CD4-positive, alpha-beta memory T cell (primary cell): ENCODE data around the gene RARRES1. TPM values are rescaled to one million over a fixed set of nuclear protein-coding genes. Genes with fewer than 3 reads are reported as not detected.
A peak's percentile ranks its signal among the peaks of the same experiment; 100 is the strongest.

ENCODE experiments used
- CTCF ChIA-PET: fragments of 350-600 bp; sonication (Branson Sonifier 250); formaldehyde crosslinking; loops from one replicate; lab custom pipeline; 2021; ENCODE audit warnings: inconsistent platforms; ENCODE audit not compliant: partially characterized antibody; lab: Charles Lee
- POLR2A ChIA-PET: fragments of 350-600 bp; sonication (Branson Sonifier 250); formaldehyde crosslinking; loops from one replicate; lab custom pipeline; 2021; ENCODE audit not compliant: partially characterized antibody; lab: Charles Lee
- DNase-seq, 5 donors: peaks; one replicate each; pipeline versions ENCODE4 v3.0.0 to v3.0.0-alpha.2; 2020 to 2022; ENCODE audit warnings: mixed read lengths in 1 of 5
- H3K27ac ChIP-seq: one replicate; pipeline ENCODE4 v1.7.0; 2013; ENCODE audit warnings: low read depth, low read length
- H3K27me3 ChIP-seq: 2 replicates; pipeline ENCODE4 v1.7.0; 2013; ENCODE audit warnings: mild to moderate bottlenecking, low read length, moderate library complexity; ENCODE audit not compliant: insufficient read depth
- H3K36me3 ChIP-seq: 2 replicates; pipeline ENCODE4 v1.7.0; 2013; ENCODE audit warnings: mild to moderate bottlenecking, low read length, moderate library complexity; ENCODE audit not compliant: insufficient read depth
- H3K4me1 ChIP-seq: 2 replicates; pipeline ENCODE4 v1.7.0; 2013; ENCODE audit warnings: mild to moderate bottlenecking, low read length, moderate library complexity; ENCODE audit not compliant: insufficient read depth
- H3K4me3 ChIP-seq, 2 donors: one replicate each; pipeline ENCODE4 v1.7.0; 2013; ENCODE audit warnings: low read length in 2 of 2, mild to moderate bottlenecking in 1 of 2
- H3K9me3 ChIP-seq, 2 donors: one replicate each; pipeline ENCODE4 v1.7.0; 2013; ENCODE audit warnings: low read length in 2 of 2, control low read depth in 1 of 2; ENCODE audit not compliant: control insufficient read depth in 1 of 2
- H3K27ac Mint-ChIP-seq, 7 donors: one replicate each; pipeline ENCODE4 v1.8.0; 2020 to 2021; ENCODE audit warnings: mixed read lengths in 7 of 7, mild to moderate bottlenecking in 6 of 7, inconsistent platforms in 3 of 7, moderate library complexity in 3 of 7
- H3K27me3 Mint-ChIP-seq, 2 donors: one replicate each; pipeline ENCODE4 v1.8.0; 2020 to 2021; ENCODE audit warnings: mixed read lengths in 2 of 2
- H3K36me3 Mint-ChIP-seq, 2 donors: one replicate each; pipeline ENCODE4 v1.8.0; 2020 to 2021; ENCODE audit warnings: mixed read lengths in 2 of 2, inconsistent platforms in 1 of 2, mild to moderate bottlenecking in 1 of 2
- H3K4me1 Mint-ChIP-seq, 4 donors: one replicate each; pipeline ENCODE4 v1.8.0; 2020 to 2021; ENCODE audit warnings: mixed read lengths in 4 of 4, mild to moderate bottlenecking in 1 of 4
- H3K4me3 Mint-ChIP-seq, 8 donors: one replicate each; pipeline ENCODE4 v1.8.0; 2020 to 2021; ENCODE audit warnings: mixed read lengths in 8 of 8, mild to moderate bottlenecking in 7 of 8, moderate library complexity in 6 of 8, inconsistent platforms in 3 of 8
- H3K9me3 Mint-ChIP-seq, 8 donors: one replicate each; pipeline ENCODE4 v1.8.0; 2020 to 2021; ENCODE audit warnings: mixed read lengths in 8 of 8, mild to moderate bottlenecking in 5 of 8, inconsistent platforms in 3 of 8, moderate library complexity in 1 of 8
- intact Hi-C: fragments of 100-400 bp; cut with micrococcal nuclease; formaldehyde crosslinking; loops from one replicate; pipeline ENCODE4 v1.15.1; 2023
- polyA plus RNA-seq, 2 donors: library from polyadenylated mRNA; unstranded; fragments of 300-500 nt; fragmentation: Illumina TruSeq; gene quantifications; one replicate each; pipeline ENCODE4 v1.2.3, GENCODE V29; 2021
- total RNA-seq, 2 experiments: library from RNA; stranded (reverse); gene quantifications; one replicate each; pipeline ENCODE4 v1.2.3, GENCODE V29; 2021

RARRES1 gene
- total and polyA plus RNA-seq, 4 experiments from 2014 or later: not detected

- no peak for DNase-seq
- Histone ChIP-seq H3K27ac (no peak overlapping the region), H3K27me3 (no peaks in the 10 kb centered on the region), H3K36me3 (peaks cover 64% of the 10 kb centered on the region), H3K4me1 (no peaks in the 10 kb centered on the region), H3K4me3 (no peak overlapping the region), H3K9me3 (no peaks in the 10 kb centered on the region)
- ChIA-PET POLR2A (interaction anchor here (1.3 kb wide), 1 partner anchor 9 kb away, joined by 3 read pairs; the partner anchor contains the start of gene LXN), CTCF (interaction anchor here (1.4 to 6.6 kb wide), 5 partner anchors 7 to 1730 kb away, joined by 3 to 51 read pairs (median 6); partner anchors contain the start of genes GFM1 and LXN)
- intact Hi-C loops: no loop called here
- Mint-ChIP-seq H3K36me3 (peaks cover 49 to 78% of the 10 kb centered on the region in 2 donors), H3K4me1 (peaks cover 5 to 10% (median 6%) of the 10 kb centered on the region in 4 donors), H3K4me3 (no peak overlapping the region), H3K27ac (peak overlapping the region in 1 of 7 donors; percentile 44), H3K9me3 (no peaks in the 10 kb centered on the region), H3K27me3 (no peaks in the 10 kb centered on the region)
Observed at GRCh38 chr3:158663832-158664231, 68.4 kb downstream of the RARRES1 start.

DNA sequence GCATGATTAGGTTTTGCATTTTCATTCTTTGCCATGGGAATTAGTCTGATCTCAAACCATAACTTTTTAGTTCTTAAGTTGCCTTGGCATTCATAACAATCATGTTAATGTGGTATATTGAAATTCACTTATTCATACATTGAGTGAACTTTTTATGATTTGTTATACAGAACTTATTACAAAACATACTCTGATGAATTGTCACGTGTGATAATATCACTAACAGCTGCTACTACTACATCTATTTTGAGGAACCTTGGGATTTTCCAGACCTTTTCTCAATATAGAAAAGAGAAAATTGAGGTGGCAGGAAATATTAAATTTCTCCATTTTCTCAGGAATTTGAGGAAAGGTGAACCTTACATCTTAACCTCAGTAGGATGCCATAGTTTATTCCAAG, 69.0 kb downstream of the RARRES1 start:
- no peak overlapping the region for H3K4me3 Mint-ChIP-seq
- H3K27ac ChIP-seq: no peak overlapping the region
- H3K36me3 ChIP-seq: peaks cover 62% of the 10 kb centered on the region
- H3K4me1 Mint-ChIP-seq: peaks cover 5 to 10% (median 6%) of the 10 kb centered on the region in 4 donors
- H3K27ac Mint-ChIP-seq: peak overlapping the region in 1 of 7 donors; percentile 44
- ChIA-PET CTCF (interaction anchor here (0.9 to 6.6 kb wide), 6 partner anchors 8 to 128 kb away, joined by 3 to 68 read pairs (median 6); partner anchors contain the start of genes GFM1 and LXN), POLR2A (interaction anchor here (0.9 to 1.3 kb wide), 2 partner anchors 9 to 10 kb away, joined by 3 read pairs; partner anchors contain the start of gene LXN)
- intact Hi-C loops: no loop called here
- H3K27me3 ChIP-seq: no peaks in the 10 kb centered on the region
- H3K27me3 Mint-ChIP-seq: no peaks in the 10 kb centered on the region
- H3K4me1 ChIP-seq: no peaks in the 10 kb centered on the region
- H3K36me3 Mint-ChIP-seq: peaks cover 43 to 74% of the 10 kb centered on the region in 2 donors
- H3K9me3 Mint-ChIP-seq: no peaks in the 10 kb centered on the region
- DNase-seq: no peak
- no peak overlapping the region for H3K4me3 ChIP-seq
- H3K9me3 ChIP-seq: no peaks in the 10 kb centered on the region

GRCh38 chr3:158660711-158661110, 71.5 kb downstream of the RARRES1 start:
- no peak overlapping the region for H3K4me3 ChIP-seq
- no peak overlapping the region for H3K4me3 Mint-ChIP-seq
- no peaks in the 10 kb centered on the region for H3K9me3 ChIP-seq
- intact Hi-C loops: no loop called here
- no peak for DNase-seq
- H3K4me1 Mint-ChIP-seq: peaks cover 5 to 10% (median 7%) of the 10 kb centered on the region in 4 donors
- peaks cover 48% of the 10 kb centered on the region for H3K36me3 ChIP-seq
- H3K36me3 Mint-ChIP-seq: peaks cover 35 to 70% of the 10 kb centered on the region in 2 donors
- H3K27ac ChIP-seq: no peak overlapping the region
- H3K27me3 Mint-ChIP-seq: no peaks in the 10 kb centered on the region
- H3K9me3 Mint-ChIP-seq: no peaks in the 10 kb centered on the region
- H3K27me3 ChIP-seq: no peaks in the 10 kb centered on the region
- ChIA-PET POLR2A (interaction anchor here (0.8 to 3.2 kb wide), 2 partner anchors 16 to 62 kb away, joined by 3 to 14 read pairs; partner anchors contain the start of gene GFM1), CTCF (interaction anchor here (0.6 to 6.6 kb wide), 15 partner anchors 9 to 141 kb away, joined by 3 to 76 read pairs (median 10); partner anchors contain the start of genes GFM1, LXN and MFSD1)
- no peak overlapping the region for H3K27ac Mint-ChIP-seq
- no peaks in the 10 kb centered on the region for H3K4me1 ChIP-seq

DNA sequence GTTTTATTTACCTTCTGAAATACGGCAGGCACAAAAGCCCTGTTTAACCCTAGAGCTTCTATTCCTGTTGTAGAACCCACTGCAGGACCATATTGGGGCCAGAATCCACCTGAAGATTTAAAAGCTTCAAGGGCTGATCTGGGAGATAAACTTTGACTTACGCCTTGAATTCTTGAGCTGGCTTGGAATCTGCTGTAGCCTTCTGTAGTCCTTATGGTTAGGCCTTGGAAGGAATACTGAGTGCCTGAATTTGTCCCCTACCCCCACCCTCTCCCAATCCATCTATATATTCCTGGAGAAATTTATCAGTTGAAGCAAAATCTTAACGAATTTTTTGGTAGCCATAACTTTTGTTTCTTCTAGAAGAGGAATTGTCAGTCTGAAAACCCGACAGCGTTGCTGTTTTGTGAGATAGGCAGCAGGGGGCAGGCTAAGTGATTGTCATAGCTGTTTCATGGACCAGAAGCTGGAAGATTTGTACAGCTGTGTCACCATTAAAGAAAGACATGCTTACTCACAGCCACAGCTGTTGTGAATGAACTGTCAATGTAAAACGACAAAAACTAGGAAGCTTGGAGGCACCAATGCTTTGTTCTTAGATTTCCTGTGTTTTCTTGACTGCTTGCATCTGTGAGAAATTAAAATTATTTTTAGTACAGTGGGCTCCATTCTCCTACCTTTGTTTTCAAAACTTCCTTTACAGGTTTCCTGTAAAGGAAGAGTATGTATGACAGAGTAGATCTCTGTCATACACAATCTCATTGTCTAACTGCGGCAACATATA, 72.6 kb downstream of the RARRES1 start:
- intact Hi-C loops: loop anchor here (1.0 kb wide), 3 partner anchors 13 to 132 kb away; partner anchors contain the start of gene LXN

GRCh38 chr3:158658889-158659288, 73.4 kb downstream of the RARRES1 start:
- no peaks in the 10 kb centered on the region for H3K4me1 ChIP-seq
- ChIA-PET CTCF (interaction anchor here (0.6 to 6.6 kb wide), 20 partner anchors 8 to 147 kb away, joined by 3 to 76 read pairs (median 8); partner anchors contain the start of genes GFM1, LXN and MFSD1), POLR2A (interaction anchor here (0.6 to 3.2 kb wide), 5 partner anchors 14 to 1038 kb away, joined by 3 to 14 read pairs (median 4); partner anchors contain the start of genes GFM1 and MFSD1)
- H3K4me1 Mint-ChIP-seq: peaks cover 5 to 7% (median 6%) of the 10 kb centered on the region in 4 donors
- H3K4me3 ChIP-seq: no peak overlapping the region
- intact Hi-C loops: loop anchor here (1.0 kb wide), 3 partner anchors 13 to 132 kb away; partner anchors contain the start of gene LXN
- H3K27ac Mint-ChIP-seq: peak overlapping the region in 2 of 7 donors; percentile 4 to 50
- H3K36me3 ChIP-seq: peaks cover 41% of the 10 kb centered on the region
- no peaks in the 10 kb centered on the region for H3K9me3 Mint-ChIP-seq
- no peak overlapping the region for H3K4me3 Mint-ChIP-seq
- H3K9me3 ChIP-seq: no peaks in the 10 kb centered on the region
- DNase-seq: no peak
- H3K27me3 ChIP-seq: no peaks in the 10 kb centered on the region
- peaks cover 25 to 63% of the 10 kb centered on the region in 2 donors for H3K36me3 Mint-ChIP-seq
- no peaks in the 10 kb centered on the region for H3K27me3 Mint-ChIP-seq
- H3K27ac ChIP-seq: no peak overlapping the region

More for the DNA sequence above, 72.6 kb downstream of the RARRES1 start:
- POLR2A ChIA-PET: interaction anchor here (1.0 to 3.2 kb wide), 4 partner anchors 15 to 142 kb away, joined by 3 to 14 read pairs (median 6); partner anchors contain the start of genes GFM1 and MFSD1
- no peak overlapping the region for H3K27ac ChIP-seq
- Mint-ChIP-seq H3K9me3 (no peaks in the 10 kb centered on the region), H3K36me3 (peaks cover 30 to 66% of the 10 kb centered on the region in 2 donors), H3K4me1 (peaks cover 5 to 9% (median 7%) of the 10 kb centered on the region in 4 donors), H3K4me3 (no peak overlapping the region), H3K27me3 (no peaks in the 10 kb centered on the region), H3K27ac (peak overlapping the region in 6 of 7 donors; percentile 13 to 80 (median 37))
- CTCF ChIA-PET: interaction anchor here (0.6 to 6.6 kb wide), 25 partner anchors 8 to 151 kb away, joined by 3 to 76 read pairs (median 7); partner anchors contain the start of genes GFM1, LXN, MFSD1 and MLF1
- no peaks in the 10 kb centered on the region for H3K27me3 ChIP-seq
- H3K36me3 ChIP-seq: peaks cover 41% of the 10 kb centered on the region
- no peak overlapping the region for H3K4me3 ChIP-seq
- no peaks in the 10 kb centered on the region for H3K4me1 ChIP-seq
- DNase-seq: peak in 4 of 5 donors; percentile 48 to 55 (median 51)
- no peaks in the 10 kb centered on the region for H3K9me3 ChIP-seq

- intact Hi-C loops: no loop called here
- H3K27me3 Mint-ChIP-seq: no peaks in the 10 kb centered on the region
- peaks cover 32% of the 10 kb centered on the region for H3K36me3 ChIP-seq
Observed at GRCh38 chr3:158652463-158652862, 79.8 kb downstream of the RARRES1 start.

More at GRCh38 chr3:158652463-158652862, 79.8 kb downstream of the RARRES1 start:
- Histone ChIP-seq H3K9me3 (no peaks in the 10 kb centered on the region), H3K27me3 (no peaks in the 10 kb centered on the region), H3K27ac (no peak overlapping the region), H3K4me1 (no peaks in the 10 kb centered on the region), H3K4me3 (no peak overlapping the region)
- POLR2A ChIA-PET: interaction anchor here (1.6 kb wide), 1 partner anchor 10 kb away, joined by 3 read pairs; no protein-coding TSS in a partner anchor
- Mint-ChIP-seq H3K4me3 (no peak overlapping the region), H3K27ac (no peak overlapping the region), H3K36me3 (peaks cover 29 to 71% of the 10 kb centered on the region in 2 donors), H3K9me3 (no peaks in the 10 kb centered on the region), H3K4me1 (peaks cover 6 to 14% (median 10%) of the 10 kb centered on the region in 4 donors)
- CTCF ChIA-PET: interaction anchor here (1.1 to 3.1 kb wide), 4 partner anchors 8 to 139 kb away, joined by 3 to 19 read pairs (median 10); partner anchors contain the start of gene GFM1
- no peak for DNase-seq
